Stimulated activated CD8-positive, alpha-beta memory T cell treated with anti-CD3 and anti-CD28 coated beads, Interleukin-7, amount 100 ng/mL, for 48 hours (primary cell): Measurements from ENCODE around the gene ZNF438.
"Not testable (repeated sequence)": the region's sequence is repeated elsewhere in the genome, so short reads cannot be mapped to it uniquely, and the experiment has no call there.

Source experiments
- DNase-seq, 2 donors: peaks; one replicate each; pipeline ENCODE4 v3.0.0-alpha.2; 2020; ENCODE audit warnings: low read depth in 1 of 2; ENCODE audit errors: extremely low read depth in 1 of 2

Gene ZNF438

DNA sequence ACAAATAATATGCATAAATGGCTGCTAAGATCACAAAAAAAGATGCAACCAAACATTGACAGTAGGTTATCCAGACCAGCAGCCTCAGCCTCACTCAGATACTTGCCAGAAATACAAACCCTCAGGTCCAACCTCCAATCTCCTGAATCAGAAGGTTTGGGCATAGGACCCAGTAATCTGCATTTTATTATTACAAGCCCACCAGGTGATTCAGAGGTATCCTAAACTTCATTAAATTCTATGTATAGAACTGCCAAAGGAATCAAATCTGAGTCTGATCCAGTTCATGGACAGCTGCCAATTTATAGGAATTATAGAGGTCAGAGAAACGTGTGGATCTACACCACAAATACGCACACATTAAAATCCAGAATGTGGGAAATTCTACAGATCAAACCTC lies 41.3 kb downstream of the ZNF438 start:
- DNase-seq: no peak

DNA sequence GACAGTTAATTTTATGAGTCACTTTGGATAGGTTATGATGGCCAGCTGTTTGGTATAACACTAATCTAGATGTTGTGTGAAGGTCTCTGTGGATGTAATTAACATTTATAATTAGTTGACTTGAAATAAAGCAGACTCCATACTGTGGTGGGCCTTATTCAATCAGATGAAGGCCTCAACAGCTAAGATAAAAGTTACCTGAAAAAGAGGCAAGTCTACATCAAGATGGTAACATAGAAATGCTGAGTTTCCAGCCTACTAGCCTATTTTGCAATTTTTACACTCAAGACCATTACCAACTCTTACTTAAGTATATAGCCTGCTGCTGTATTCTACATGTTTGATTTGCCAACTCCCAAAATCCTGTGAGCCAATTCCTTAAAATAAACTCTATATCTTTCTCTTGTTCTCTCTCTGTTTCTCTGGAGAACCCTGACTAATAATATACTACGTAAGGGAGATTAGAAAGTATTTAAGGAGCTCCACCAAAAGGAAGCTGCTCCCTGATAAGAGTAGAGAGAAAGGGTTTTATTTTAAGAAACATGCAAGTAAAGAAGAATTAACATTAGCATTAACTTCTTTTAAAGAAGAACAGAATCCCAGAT lies 42.7 kb downstream of the ZNF438 start:
- no peak for DNase-seq

GRCh38 chr10:30987463-30987862 lies 44.2 kb downstream of the ZNF438 start:
- DNase-seq: no peak

- DNase-seq: no peak
Measured at GRCh38 chr10:30986053-30986555, 45.6 kb downstream of the ZNF438 start.

DNA sequence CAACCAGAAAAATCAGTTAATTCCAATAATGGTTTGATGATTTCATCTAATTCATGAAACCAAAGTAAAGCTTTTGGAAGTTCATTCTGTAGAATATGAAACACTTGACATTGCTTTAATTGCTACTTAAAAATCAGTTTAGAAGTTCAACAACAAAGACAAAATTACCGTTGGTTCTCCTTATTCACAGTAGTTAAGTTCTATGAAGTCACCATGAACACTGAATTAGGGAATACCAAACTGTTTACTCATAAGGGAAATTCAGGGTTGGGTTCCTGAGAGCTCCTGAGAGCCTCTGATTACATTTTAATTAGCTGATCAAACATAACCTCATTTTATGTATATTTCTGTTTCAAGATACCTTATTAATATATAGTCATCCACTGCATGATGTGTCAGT lies 46.2 kb downstream of the ZNF438 start:
- no peak for DNase-seq

- no peak for DNase-seq
Measured at GRCh38 chr10:30984563-30985328, 46.9 kb downstream of the ZNF438 start.

GRCh38 chr10:30983209-30983608 lies 48.5 kb downstream of the ZNF438 start:
- not testable (repeated sequence) for DNase-seq

DNA sequence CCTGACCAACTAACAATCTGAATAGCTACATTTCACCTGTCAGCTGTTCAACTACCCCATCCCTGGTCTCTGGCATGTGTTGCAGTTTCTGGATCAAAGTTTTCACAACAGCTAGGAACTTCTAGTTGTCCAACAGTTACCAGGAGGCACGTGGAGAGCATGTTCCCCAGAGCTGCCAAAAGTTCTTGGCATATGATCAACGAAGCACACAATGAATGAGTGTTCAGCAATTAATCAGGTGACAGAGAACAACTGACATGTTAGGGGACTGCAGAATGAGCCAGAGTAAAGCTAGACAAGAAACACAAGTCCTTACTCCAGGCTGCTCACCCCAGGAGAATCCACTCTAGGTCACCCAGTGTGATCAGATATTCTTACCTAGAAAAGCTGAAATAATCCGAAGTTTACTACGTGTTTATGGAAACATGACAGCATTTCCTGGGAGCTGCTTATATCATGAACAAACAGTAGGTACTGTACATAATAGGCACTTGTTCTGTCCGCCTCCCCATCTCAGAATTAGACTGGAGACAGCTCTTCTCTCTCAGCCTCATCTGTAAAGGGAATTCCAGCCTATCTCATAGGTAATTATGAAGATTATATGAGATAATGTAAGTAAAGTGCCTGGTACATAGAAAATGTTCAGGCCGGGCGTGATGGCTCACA lies 50.6 kb downstream of the ZNF438 start:
- DNase-seq: no peak

DNA sequence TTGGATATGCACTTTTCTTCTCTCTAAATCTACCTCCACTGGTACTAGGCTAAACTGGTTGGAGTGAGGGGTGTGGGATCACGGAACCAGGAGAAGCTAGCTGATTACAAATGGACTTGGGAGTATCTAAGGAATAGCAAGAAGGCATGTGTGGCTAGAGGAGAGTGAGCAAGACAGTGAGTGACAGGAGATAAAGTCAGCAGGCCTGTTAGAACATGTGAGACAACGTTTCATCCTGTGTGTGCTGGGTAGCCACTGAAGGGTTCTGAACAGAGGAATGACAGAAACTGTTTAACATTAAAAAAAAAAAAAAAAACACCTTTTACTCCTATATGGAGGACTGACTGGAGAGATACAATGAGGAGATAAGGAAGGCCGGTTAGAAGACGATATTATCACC lies 51.7 kb downstream of the ZNF438 start:
- DNase-seq: no peak

DNA sequence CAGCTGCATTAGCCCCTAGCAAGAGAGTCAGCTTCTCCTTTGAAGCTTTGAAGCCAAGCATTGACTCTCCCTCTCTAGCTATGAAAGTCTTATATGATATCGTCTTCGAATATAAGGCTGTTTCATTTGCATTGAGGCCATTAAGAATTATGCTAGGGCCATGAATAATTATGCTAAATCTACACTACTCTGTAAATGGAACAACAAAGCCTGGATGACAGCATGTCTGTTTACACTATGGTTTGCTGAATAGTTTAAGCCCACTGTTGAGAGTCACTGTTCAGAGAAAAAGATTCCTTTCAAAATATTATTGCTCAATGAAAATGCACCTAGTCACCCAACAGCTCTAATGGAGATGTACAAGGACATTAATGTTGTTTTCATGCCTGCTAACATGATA lies 52.8 kb downstream of the ZNF438 start:
- no peak for DNase-seq

DNA sequence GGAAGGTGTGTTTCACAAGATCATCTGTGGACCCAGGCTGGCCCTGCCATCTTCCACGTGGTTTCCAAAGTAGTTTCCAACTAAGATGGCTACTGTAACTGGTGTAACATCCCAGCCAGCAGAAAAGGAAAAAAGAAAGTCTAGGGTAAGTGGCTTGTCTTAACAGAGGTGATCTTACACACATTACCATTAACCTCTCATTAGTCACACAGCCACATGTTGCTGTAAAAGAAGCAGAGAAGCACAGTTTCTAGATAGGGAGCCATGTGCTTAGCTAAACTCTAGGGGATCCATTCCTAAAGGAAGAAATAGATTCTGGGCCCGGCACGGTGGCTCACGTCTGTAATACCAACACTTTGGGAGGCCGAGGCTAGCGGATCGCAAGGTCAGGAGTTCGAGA lies 54.3 kb downstream of the ZNF438 start:
- DNase-seq: no peak

DNA sequence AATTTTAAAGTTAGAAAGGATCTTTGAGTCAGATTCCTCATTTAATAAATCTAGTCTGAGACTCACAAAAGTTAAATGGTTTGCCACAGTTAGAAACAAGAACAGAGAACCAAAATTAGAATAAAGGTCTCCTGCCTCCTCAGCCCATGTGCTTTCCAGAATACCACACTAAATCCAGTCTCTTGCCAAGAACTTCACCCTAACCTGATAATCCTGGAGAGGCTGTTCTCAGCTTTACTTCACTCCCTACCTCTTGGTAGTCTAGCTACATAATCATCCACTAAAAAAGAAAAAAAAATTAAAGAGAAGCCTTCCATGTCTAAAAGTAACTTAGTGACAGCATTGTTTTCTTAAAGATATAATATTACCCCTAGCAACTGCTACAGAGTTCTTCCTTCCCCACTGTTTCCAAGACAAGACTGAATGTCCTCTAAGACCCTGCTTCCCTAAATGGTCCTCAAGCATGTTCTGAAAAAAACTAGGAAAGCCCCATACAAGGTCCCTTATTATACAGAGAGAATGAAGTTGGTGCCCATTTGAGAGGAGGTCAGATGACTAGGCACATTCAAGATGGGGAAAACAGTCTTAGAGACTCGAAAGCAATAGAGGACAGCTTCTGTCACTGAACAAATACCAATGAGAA lies 56.8 kb downstream of the ZNF438 start:
- no peak for DNase-seq

DNA sequence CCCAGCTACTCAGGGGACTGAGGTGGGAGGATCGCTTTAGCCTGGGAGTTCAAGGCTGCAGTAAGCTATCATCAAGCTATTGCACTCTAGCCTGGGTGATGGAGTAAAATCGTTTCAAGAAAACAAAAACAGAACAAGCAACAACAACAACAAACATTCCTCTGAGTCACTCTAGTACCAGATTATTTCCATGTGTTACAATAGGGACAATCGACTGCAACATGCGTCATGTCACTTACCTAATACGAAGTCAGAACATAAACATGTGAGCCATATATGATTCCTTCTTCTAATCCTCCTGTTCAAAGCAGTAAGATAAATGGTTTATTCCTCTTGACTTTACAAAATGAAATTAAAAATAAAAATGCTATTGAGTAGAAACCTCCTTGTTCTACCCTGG lies 57.3 kb downstream of the ZNF438 start:
- no peak for DNase-seq

GRCh38 chr10:30973737-30974136 lies 57.9 kb downstream of the ZNF438 start:
- DNase-seq: no peak

DNA sequence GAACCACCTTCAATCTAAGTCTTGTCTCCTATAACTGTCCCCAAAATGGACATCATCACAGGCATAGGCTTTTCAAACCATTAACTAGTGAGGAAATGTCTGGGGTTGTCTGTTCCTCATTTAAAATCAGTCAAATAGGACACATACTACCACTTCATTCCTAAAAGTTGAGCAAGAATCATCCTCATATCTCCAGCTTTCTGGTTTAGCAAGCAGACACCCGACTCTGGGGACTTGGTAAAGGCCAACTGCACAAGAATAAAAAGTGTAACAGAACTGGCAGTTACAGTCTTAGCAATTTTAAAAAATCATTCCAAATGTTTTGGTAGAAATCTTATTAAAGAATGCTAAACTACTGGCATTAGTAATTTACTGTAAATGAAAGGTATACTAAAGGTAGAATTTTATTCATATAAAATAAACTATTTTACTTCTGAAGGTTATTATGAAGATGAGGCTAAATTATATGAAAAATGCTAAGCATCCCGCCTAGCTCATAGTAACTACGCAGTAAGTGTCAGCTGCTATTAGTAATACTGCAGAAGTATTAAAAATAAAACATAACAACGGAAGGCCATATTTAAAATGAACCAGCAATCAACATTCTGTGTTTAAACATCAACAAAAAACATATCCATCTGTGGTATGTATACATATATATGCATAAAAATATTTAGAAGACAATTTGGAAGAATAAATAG lies 60.8 kb downstream of the ZNF438 start:
- DNase-seq: no peak

- DNase-seq: no peak
Measured at GRCh38 chr10:30968711-30969110, 63.0 kb downstream of the ZNF438 start.

- DNase-seq: no peak
Measured at GRCh38 chr10:30967650-30968410, 63.8 kb downstream of the ZNF438 start.

DNA sequence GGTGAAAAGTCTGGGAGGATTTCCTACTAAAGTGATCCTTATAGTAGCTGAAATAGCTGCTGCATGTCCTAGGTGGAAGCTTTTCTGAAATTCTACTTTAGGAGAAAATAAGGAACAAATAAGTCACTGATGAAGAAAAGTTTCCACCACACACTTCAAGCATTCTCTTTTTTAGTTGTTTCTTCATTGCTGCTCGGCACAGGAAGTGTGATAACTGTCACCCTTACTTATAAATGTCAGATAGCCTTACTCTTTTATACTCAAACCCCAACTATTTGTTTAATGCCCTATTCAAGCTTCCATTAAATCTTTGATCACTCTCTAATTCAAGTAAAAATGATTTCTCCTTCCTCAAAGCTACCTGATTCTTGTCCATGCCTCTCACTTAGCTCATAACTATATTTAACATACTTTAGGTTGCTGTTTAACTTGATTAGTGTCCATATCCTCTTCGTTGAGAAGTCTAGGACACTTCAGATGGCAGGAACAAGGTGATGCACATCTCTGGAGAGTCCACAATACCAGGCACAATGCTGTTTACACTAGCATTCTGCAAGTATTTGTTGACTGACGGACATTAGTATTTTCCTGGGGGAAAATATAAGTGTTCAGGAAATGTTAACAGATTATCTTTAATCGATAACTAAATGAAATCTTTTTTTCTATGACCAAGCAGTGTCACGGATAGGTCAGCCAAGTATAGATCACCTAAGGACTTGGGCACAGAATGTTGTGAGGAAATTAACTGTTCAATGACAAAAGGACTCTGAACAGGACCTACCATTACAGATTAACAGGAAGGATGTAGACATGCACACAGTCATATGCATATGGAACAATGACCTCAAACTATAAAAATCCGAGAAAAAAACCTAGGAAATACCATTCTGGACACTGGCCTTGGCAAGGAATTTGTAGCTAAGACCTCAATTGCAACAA lies 67.4 kb downstream of the ZNF438 start:
- no peak for DNase-seq

- no peak for DNase-seq
Measured at GRCh38 chr10:30962522-30962921, 69.1 kb downstream of the ZNF438 start.
